H1 (cell line): ENCODE results near the gene SUSD6. TPM values are rescaled to one million over a fixed set of nuclear protein-coding genes. Genes with fewer than 3 reads are reported as not detected.

Experiments used
- ATF2 ChIP-seq: IDR thresholded peaks from 2 replicates; pipeline ENCODE4 v1.6.1; 2012; ENCODE audit warnings: low read length, inconsistent platforms
- BRCA1 ChIP-seq: IDR thresholded peaks from 2 replicates; pipeline ENCODE4 v1.6.1; 2012; ENCODE audit warnings: low read depth, low read length, improper control_type of control experiment
- CHD1 ChIP-seq: IDR thresholded peaks from 2 replicates; pipeline ENCODE4 v1.6.1; 2012; ENCODE audit warnings: low read depth, low read length, improper control_type of control experiment
- CREB1 ChIP-seq: IDR thresholded peaks from 2 replicates; pipeline ENCODE4 v1.6.1; 2012; ENCODE audit warnings: inconsistent platforms
- EZH2 ChIP-seq: fragments of 200-600 bp; sonication (generic); IDR thresholded peaks from 2 replicates; pipeline ENCODE4 v1.7.1; 2012; ENCODE audit warnings: low read depth, mild to moderate bottlenecking, moderate library complexity, low read length, inconsistent platforms; ENCODE audit not compliant: severe bottlenecking
- JUND ChIP-seq: IDR thresholded peaks from 2 replicates; pipeline ENCODE4 v1.6.1; 2011; ENCODE audit warnings: mild to moderate bottlenecking, improper control_type of control experiment, low read length
- NRF1 ChIP-seq: IDR thresholded peaks from 2 replicates; pipeline ENCODE4 v1.6.1; 2011; ENCODE audit warnings: mild to moderate bottlenecking, low read depth, low read length, improper control_type of control experiment
- POLR2A ChIP-seq, 2 experiments: IDR thresholded peaks; 1 replicate in 1 of 2; 2 replicates in 1 of 2; pipeline ENCODE4 v1.6.1; 2011; ENCODE audit warnings: low read depth in 2 of 2, low read length in 2 of 2, mild to moderate bottlenecking in 2 of 2; ENCODE audit errors: control extremely low read depth in 1 of 2
- polyA plus RNA-seq, 7 experiments: library from polyadenylated mRNA; depleted of rRNA in 3 of 7; stranded (reverse) in 5 of 7; unstranded in 2 of 7; fragments of >200 nt in 5 of 7; fragments of 200-250 nt in 2 of 7; gene quantifications; 1 replicate in 5 of 7; 2 replicates in 1 of 7; 4 replicates in 1 of 7; pipeline versions ENCODE4 v1.2.1 to v1.2.3, GENCODE V29; 2011 to 2013; ENCODE audit warnings: missing spikeins in 2 of 7, mixed read lengths in 2 of 7
- total RNA-seq: library from RNA; stranded (reverse); fragmentation: NEBNext Ultra II Directional; extraction: Animal tissue kit (Norgen Biotek cat#: 25700); gene quantifications from 2 replicates; pipeline ENCODE4 v1.2.1, GENCODE V29; 2021
- TF ChIP-seq, protein P1 (sequence below): fragments of 300-600 bp; sonication (generic); IDR thresholded peaks from 2 replicates; pipeline ENCODE4 v1.7.1; 2012; ENCODE audit warnings: low read length, moderate library complexity, mild to moderate bottlenecking, inconsistent platforms; ENCODE audit not compliant: insufficient replicate concordance

The SUSD6 gene
- total and polyA plus RNA-seq, 2 of the 8 experiments (the other 6 are each of a cell fraction or from before 2014, with no cell fraction given), result 3.0 to 3.8 TPM

GRCh38 chr14:69670093-69670492, 58.7 kb downstream of the SUSD6 start (continued):
- TF ChIP-seq, protein P1, sequence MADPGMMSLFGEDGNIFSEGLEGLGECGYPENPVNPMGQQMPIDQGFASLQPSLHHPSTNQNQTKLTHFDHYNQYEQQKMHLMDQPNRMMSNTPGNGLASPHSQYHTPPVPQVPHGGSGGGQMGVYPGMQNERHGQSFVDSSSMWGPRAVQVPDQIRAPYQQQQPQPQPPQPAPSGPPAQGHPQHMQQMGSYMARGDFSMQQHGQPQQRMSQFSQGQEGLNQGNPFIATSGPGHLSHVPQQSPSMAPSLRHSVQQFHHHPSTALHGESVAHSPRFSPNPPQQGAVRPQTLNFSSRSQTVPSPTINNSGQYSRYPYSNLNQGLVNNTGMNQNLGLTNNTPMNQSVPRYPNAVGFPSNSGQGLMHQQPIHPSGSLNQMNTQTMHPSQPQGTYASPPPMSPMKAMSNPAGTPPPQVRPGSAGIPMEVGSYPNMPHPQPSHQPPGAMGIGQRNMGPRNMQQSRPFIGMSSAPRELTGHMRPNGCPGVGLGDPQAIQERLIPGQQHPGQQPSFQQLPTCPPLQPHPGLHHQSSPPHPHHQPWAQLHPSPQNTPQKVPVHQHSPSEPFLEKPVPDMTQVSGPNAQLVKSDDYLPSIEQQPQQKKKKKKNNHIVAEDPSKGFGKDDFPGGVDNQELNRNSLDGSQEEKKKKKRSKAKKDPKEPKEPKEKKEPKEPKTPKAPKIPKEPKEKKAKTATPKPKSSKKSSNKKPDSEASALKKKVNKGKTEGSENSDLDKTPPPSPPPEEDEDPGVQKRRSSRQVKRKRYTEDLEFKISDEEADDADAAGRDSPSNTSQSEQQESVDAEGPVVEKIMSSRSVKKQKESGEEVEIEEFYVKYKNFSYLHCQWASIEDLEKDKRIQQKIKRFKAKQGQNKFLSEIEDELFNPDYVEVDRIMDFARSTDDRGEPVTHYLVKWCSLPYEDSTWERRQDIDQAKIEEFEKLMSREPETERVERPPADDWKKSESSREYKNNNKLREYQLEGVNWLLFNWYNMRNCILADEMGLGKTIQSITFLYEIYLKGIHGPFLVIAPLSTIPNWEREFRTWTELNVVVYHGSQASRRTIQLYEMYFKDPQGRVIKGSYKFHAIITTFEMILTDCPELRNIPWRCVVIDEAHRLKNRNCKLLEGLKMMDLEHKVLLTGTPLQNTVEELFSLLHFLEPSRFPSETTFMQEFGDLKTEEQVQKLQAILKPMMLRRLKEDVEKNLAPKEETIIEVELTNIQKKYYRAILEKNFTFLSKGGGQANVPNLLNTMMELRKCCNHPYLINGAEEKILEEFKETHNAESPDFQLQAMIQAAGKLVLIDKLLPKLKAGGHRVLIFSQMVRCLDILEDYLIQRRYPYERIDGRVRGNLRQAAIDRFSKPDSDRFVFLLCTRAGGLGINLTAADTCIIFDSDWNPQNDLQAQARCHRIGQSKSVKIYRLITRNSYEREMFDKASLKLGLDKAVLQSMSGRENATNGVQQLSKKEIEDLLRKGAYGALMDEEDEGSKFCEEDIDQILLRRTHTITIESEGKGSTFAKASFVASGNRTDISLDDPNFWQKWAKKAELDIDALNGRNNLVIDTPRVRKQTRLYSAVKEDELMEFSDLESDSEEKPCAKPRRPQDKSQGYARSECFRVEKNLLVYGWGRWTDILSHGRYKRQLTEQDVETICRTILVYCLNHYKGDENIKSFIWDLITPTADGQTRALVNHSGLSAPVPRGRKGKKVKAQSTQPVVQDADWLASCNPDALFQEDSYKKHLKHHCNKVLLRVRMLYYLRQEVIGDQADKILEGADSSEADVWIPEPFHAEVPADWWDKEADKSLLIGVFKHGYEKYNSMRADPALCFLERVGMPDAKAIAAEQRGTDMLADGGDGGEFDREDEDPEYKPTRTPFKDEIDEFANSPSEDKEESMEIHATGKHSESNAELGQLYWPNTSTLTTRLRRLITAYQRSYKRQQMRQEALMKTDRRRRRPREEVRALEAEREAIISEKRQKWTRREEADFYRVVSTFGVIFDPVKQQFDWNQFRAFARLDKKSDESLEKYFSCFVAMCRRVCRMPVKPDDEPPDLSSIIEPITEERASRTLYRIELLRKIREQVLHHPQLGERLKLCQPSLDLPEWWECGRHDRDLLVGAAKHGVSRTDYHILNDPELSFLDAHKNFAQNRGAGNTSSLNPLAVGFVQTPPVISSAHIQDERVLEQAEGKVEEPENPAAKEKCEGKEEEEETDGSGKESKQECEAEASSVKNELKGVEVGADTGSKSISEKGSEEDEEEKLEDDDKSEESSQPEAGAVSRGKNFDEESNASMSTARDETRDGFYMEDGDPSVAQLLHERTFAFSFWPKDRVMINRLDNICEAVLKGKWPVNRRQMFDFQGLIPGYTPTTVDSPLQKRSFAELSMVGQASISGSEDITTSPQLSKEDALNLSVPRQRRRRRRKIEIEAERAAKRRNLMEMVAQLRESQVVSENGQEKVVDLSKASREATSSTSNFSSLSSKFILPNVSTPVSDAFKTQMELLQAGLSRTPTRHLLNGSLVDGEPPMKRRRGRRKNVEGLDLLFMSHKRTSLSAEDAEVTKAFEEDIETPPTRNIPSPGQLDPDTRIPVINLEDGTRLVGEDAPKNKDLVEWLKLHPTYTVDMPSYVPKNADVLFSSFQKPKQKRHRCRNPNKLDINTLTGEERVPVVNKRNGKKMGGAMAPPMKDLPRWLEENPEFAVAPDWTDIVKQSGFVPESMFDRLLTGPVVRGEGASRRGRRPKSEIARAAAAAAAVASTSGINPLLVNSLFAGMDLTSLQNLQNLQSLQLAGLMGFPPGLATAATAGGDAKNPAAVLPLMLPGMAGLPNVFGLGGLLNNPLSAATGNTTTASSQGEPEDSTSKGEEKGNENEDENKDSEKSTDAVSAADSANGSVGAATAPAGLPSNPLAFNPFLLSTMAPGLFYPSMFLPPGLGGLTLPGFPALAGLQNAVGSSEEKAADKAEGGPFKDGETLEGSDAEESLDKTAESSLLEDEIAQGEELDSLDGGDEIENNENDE, result no peak
- TF ChIP-seq BRCA1 (no peak), POLR2A (IDR thresholded peaks at IDR 0.05; ENCODE audit: control extremely low read depth in 1 of 2, low read depth in 2 of 2, low read length in 2 of 2) (no peak), CREB1 (no peak), ATF2 (no peak), CHD1 (no peak), EZH2 (no peak), NRF1 (no peak), JUND (no peak)
